Stimulated activated CD4-positive, alpha-beta T cell treated with anti-CD3 and anti-CD28 coated beads, Interleukin-15, amount 100 ng/mL, for 1 hour (primary cell): ENCODE results near the gene ZNF746.

Experiments
- DNase-seq, 2 donors: peaks; one replicate each; pipeline ENCODE4 v3.0.0-alpha.2; 2020; ENCODE audit warnings: low read depth in 1 of 2, low spot score in 1 of 2

The ZNF746 gene

DNA sequence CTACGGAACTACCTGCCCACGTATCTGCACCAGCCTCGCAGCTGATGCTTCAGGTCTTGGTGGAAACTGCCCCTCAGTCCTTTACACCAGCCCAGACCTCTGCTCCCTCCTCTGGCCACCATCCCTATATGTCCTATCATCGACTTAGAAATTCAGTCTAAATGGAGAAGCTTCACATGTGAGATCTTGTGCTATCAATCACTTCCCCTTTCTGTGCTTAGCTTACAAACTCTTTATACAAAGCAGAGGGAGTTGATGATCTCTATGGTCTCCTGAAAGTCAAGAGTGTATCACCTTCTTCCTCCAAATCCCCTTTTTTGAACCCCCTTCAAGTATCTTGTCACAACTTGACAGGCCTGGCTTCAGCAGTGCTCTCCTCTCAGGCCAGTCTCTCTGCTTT, 67.4 kb downstream of the ZNF746 start:
- DNase-seq, result no peak

DNA sequence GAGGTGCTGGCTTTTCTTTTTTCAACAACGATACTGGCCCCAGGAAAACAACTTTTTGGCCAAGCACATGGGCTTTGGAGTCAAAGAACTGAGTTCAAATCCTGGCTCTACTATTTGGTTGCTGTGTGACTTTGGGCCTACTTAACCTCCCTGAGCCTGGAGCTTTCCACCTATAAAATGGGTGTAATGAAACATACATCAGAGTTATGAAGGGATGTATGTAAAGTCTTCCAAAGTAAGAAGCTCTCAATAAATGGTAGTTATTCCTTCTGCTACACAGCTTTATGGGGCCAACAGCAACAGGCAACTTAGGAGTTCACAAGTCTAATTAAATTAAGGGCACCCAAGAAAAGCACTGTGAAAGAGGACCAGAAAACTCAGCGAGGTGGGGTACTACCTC, 69.7 kb downstream of the ZNF746 start:
- DNase-seq, result no peak

DNA sequence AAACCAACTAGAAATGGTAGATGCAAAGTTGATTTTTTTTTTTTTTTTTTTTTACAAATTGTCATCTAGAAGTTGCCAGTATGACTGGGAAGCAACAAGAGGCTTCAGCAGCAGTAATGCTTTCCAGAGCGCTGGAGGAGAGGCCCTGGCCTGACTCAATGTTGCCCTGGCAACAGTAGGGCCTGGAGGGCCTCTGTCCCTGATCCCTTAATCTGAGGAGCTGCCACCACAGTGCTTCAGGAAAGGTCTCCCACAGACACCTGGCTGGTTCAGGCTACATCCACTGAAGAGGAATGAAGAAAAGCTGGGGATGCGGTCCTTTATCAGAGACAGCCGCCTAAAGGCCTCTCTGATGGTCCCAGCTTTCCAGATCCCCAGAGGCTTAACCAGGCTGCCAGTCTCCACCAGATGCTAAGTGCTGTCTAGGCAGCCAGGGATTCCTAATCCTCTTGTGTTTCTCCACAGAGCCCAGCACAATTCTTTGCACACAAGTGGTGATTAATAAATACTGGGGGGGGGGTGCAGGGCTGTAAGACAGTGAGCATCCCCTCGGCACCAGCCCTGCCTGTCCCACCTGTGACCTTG, 70.4 kb downstream of the ZNF746 start:
- no peak for DNase-seq

DNA sequence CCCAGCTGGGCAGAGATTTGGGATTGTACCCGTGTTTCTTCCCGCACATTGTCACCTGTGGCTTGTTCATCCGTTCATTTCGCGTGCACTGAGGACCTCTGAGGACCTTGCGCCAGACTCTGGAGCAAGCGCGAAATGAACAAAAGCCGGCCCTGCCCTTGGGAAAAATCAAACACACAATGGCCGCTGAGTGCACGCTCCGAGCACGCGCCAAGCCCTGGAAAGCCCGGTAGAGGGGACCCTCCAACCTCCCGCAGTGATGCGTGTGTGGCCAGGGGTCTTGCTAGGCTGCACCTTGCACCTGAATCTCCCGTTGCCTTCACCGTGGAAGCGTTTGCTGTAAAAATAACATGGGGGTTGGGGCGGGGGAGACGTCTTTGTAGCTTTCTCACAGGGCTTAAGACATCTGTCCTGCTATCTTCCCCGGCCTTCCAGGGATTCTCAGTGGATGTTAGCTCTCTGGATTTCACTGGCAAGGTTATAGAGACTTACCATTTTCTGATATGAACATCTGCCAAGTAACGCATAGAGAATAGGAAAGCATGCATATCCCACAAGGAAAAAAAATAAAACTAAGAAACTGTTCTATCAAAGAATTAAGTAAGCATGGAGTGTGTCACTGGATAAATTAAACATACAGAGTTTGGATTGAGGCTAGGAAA, 74.0 kb downstream of the ZNF746 start:
- DNase-seq, result no peak

DNA sequence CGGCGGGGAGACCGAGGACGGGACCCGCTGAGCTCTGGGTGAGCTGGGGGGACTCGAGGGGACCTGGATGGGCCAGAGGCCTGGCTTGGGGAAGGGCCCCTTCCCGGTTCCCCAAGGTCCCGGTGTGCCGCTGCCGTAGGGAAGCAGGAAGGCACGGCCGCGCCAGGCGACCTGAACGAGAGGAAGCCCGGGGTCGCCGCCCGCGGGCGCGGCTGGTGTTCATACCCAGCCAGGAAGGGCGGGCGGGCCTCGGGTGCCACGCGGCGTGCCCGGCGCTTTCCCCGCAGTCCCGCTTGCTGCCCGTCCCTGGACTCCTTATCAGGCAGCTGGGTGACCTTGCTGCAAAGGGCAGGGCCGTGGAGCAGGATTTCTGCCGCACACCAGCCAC, 74.7 kb downstream of the ZNF746 start:
- peak in 1 of 2 donors; percentile 35 for DNase-seq
